ENCODE results near the gene PPME1. TPM values are rescaled to one million over a fixed set of nuclear protein-coding genes. Genes with fewer than 3 reads are reported as not detected.

PPME1 gene
- total RNA-seq, 2 experiments from 2014 or later = 28.6 to 28.8 TPM

DNA sequence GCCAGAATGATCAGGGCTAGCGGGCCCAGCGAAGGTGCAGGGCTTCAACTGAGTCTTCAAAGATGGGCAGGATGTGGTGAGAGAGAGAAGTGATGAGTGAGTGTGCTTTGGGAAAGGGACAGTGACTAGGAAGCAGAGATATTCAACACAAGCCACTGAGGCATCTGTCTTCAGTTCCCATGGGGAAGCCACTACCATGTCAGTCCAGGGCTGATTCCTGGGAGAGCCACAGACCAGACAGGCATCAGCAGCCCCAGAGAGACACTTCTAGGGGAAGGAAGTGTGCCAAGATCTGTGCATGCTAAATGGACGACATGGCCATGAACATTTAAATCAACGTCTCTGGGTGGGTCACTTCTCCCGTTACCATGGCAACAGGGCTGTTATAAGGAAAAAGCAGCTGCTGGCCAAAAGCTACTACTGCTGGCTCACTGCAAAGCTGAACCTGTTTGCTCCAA lies 111.9 kb downstream of the PPME1 start:
- ChIA-PET POLR2A (interaction anchor here (0.6 kb wide), 1 partner anchor 114 kb away, joined by 4 read pairs; no protein-coding TSS in a partner anchor), CTCF (ENCODE audit: unreplicated experiment) (no interaction called here)
- Histone ChIP-seq H4K20me1 (ENCODE audit: insufficient read depth, low read length) (no peaks in the 10 kb centered on the region), H3K9me2 (ENCODE audit: insufficient read depth, low read length) (no peaks in the 10 kb centered on the region), H3K36me3 (ENCODE audit: insufficient read depth, low read length) (no peaks in the 10 kb centered on the region), H2AFZ (ENCODE audit: low read length) (no peak overlapping the region), H3K27ac (ENCODE audit: low read depth, low read length, poor library complexity, severe bottlenecking) (no peak overlapping the region), H3K4me1 (ENCODE audit: insufficient read depth, low read length, poor library complexity, severe bottlenecking) (no peaks in the 10 kb centered on the region), H3K79me2 (ENCODE audit: insufficient read depth, low read depth, low read length) (no peaks in the 10 kb centered on the region), H3K4me2 (ENCODE audit: low read length) (no peak overlapping the region), H3K9me3 (ENCODE audit: low read length) (no peaks in the 10 kb centered on the region), H3K4me3 (ENCODE audit: low read depth, low read length, poor library complexity, severe bottlenecking) (no peak overlapping the region)
- BruUV-seq (replicated peaks) = no TSS peak
- no peak for DNase-seq (ENCODE audit: low spot score)
- no peak for TF ChIP-seq EZH2phosphoT487 (IDR thresholded peaks at IDR 0.05; ENCODE audit: borderline replicate concordance, low read depth, low read length)
- TF ChIP-seq, protein P1, sequence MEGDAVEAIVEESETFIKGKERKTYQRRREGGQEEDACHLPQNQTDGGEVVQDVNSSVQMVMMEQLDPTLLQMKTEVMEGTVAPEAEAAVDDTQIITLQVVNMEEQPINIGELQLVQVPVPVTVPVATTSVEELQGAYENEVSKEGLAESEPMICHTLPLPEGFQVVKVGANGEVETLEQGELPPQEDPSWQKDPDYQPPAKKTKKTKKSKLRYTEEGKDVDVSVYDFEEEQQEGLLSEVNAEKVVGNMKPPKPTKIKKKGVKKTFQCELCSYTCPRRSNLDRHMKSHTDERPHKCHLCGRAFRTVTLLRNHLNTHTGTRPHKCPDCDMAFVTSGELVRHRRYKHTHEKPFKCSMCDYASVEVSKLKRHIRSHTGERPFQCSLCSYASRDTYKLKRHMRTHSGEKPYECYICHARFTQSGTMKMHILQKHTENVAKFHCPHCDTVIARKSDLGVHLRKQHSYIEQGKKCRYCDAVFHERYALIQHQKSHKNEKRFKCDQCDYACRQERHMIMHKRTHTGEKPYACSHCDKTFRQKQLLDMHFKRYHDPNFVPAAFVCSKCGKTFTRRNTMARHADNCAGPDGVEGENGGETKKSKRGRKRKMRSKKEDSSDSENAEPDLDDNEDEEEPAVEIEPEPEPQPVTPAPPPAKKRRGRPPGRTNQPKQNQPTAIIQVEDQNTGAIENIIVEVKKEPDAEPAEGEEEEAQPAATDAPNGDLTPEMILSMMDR (conservative IDR thresholded peaks at IDR 0.05; ENCODE audit: low read length) = no peak
- intact Hi-C loops (cut with micrococcal nuclease; ENCODE audit: unreplicated experiment) = no loop called here

DNA sequence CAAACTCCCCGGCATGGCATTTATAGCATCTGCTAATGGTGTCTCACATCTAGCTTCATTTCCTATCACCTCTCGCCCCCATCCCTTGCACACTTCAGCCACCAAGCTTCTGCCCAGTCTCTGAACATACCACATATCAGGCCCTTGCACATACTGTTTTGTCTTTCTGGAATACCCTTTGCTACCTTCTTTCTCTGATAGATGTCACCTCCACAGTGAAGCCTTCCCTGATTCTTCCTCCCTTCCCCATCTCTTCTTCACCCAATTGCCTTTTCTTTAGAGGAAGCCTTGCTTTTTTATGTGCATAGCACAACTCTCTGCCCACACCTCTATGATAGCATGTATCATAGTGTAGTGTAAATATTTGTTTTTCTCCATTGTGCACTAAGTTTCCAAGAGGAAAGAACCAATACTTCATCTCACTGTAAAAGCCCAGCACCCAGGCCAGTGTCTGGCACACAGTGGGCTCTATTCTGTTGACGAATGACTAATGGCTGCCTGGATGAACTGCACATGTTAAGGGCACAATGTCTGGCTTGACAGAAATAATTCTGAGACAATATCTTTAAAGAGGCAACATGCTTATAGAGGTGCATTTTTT lies 112.6 kb downstream of the PPME1 start:
- Histone ChIP-seq H3K4me3 (ENCODE audit: low read depth, low read length, poor library complexity, severe bottlenecking) (no peak overlapping the region), H4K20me1 (ENCODE audit: insufficient read depth, low read length) (no peaks in the 10 kb centered on the region), H2AFZ (ENCODE audit: low read length) (no peak overlapping the region), H3K27ac (ENCODE audit: low read depth, low read length, poor library complexity, severe bottlenecking) (no peak overlapping the region), H3K9me2 (ENCODE audit: insufficient read depth, low read length) (no peaks in the 10 kb centered on the region), H3K4me2 (ENCODE audit: low read length) (no peak overlapping the region), H3K9me3 (ENCODE audit: low read length) (no peaks in the 10 kb centered on the region), H3K79me2 (ENCODE audit: insufficient read depth, low read depth, low read length) (no peaks in the 10 kb centered on the region), H3K4me1 (ENCODE audit: insufficient read depth, low read length, poor library complexity, severe bottlenecking) (no peaks in the 10 kb centered on the region), H3K36me3 (ENCODE audit: insufficient read depth, low read length) (no peaks in the 10 kb centered on the region)
- ChIA-PET POLR2A (interaction anchor here (0.6 kb wide), 1 partner anchor 113 kb away, joined by 4 read pairs; no protein-coding TSS in a partner anchor), CTCF (ENCODE audit: unreplicated experiment) (no interaction called here)
- no peak for TF ChIP-seq EZH2phosphoT487 (IDR thresholded peaks at IDR 0.05; ENCODE audit: borderline replicate concordance, low read depth, low read length)
- TF ChIP-seq, protein P1 (conservative IDR thresholded peaks at IDR 0.05; ENCODE audit: low read length) = no peak
- intact Hi-C loops (cut with micrococcal nuclease; ENCODE audit: unreplicated experiment) = no loop called here
- BruUV-seq (replicated peaks) = no TSS peak
- DNase-seq (ENCODE audit: low spot score) = no peak

DNA sequence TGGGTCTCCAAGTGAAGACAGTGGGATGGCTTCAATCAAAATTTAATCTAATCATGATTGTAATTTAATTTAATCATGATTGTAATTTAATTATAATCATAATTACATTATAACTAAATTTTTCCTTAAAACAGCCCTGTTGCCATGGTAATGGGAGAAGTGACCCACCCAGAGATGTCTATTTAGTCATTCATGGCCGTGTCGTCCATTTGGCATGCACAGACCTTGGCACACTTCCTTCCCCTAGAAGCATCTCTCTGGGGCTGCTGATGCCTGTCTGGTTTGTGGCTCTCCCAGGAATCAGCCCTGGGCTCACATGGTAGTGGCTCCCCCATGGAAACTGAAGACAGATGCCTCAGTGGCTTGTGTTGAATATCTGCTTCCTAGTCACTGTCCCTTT lies 113.4 kb downstream of the PPME1 start:
- no peaks in the 10 kb centered on the region for H3K4me1 ChIP-seq (ENCODE audit: insufficient read depth, low read length, poor library complexity, severe bottlenecking)
- no peak for DNase-seq (ENCODE audit: low spot score)
- H3K4me3 ChIP-seq (ENCODE audit: low read depth, low read length, poor library complexity, severe bottlenecking) = no peak overlapping the region
- H3K9me3 ChIP-seq (ENCODE audit: low read length) = no peaks in the 10 kb centered on the region
- BruUV-seq (replicated peaks) = no TSS peak
- no peak overlapping the region for H3K27ac ChIP-seq (ENCODE audit: low read depth, low read length, poor library complexity, severe bottlenecking)
- no peaks in the 10 kb centered on the region for H3K36me3 ChIP-seq (ENCODE audit: insufficient read depth, low read length)
- H3K4me2 ChIP-seq (ENCODE audit: low read length) = no peak overlapping the region
- intact Hi-C loops (cut with micrococcal nuclease; ENCODE audit: unreplicated experiment) = no loop called here
- POLR2A ChIA-PET = no interaction called here
- no peaks in the 10 kb centered on the region for H3K79me2 ChIP-seq (ENCODE audit: insufficient read depth, low read depth, low read length)
- H3K9me2 ChIP-seq (ENCODE audit: insufficient read depth, low read length) = no peaks in the 10 kb centered on the region
- no peak overlapping the region for H2AFZ ChIP-seq (ENCODE audit: low read length)
- no peaks in the 10 kb centered on the region for H4K20me1 ChIP-seq (ENCODE audit: insufficient read depth, low read length)
- CTCF ChIA-PET (ENCODE audit: unreplicated experiment) = no interaction called here
- TF ChIP-seq, protein P1 (conservative IDR thresholded peaks at IDR 0.05; ENCODE audit: low read length) = no peak
- no peak for TF ChIP-seq EZH2phosphoT487 (IDR thresholded peaks at IDR 0.05; ENCODE audit: borderline replicate concordance, low read depth, low read length)
